HG03565 (cell line): ENCODE results near the gene OR10H3.
"Not testable (repeated sequence)": the region's sequence is repeated elsewhere in the genome, so short reads cannot be mapped to it uniquely, and the experiment has no call there.

Experiments used
- ATAC-seq: cut with Tn5 transposase; IDR thresholded peaks from one replicate; pipeline ENCODE4 v1.9.1; 2021; ENCODE audit warnings: mild to moderate bottlenecking, moderate library complexity; ENCODE audit not compliant: unreplicated experiment

Gene OR10H3, protein sequence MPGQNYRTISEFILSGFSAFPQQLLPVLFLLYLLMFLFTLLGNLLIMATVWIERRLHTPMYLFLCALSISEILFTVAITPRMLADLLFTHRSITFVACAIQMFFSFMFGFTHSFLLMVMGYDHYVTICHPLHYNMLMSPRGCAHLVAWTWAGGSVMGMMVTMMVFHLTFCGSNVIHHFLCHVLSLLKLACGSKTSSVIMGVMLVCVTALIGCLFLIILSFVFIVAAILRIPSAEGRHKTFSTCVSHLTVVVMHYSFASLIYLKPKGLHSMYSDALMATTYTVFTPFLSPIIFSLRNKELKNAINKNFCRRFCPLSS

DNA sequence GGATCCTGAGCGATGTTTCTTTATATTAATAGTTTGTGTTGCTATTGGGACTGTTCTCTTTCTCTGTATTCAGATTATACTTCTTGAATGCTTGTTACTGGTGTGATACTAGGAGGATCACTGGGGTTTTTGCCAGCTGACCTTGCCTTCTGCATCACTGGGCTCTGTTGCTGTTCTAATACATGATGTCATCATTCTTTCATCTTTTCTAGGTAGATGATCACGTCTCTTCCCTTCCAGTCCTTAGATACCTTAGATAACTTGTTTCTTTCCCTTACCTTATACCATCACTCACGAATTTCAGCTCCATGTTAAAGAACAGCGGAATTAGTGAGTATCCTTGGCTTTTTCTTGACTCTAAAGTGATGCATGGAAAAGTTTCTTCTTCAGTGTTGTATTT lies at the start of gene OR10H3:
Gene OR10H3 (plus strand): TSS at position 264 of the 400 bp plus-strand sequence. CDS start 3,408 bp downstream, outside the sequence.
- no peak for ATAC-seq

DNA sequence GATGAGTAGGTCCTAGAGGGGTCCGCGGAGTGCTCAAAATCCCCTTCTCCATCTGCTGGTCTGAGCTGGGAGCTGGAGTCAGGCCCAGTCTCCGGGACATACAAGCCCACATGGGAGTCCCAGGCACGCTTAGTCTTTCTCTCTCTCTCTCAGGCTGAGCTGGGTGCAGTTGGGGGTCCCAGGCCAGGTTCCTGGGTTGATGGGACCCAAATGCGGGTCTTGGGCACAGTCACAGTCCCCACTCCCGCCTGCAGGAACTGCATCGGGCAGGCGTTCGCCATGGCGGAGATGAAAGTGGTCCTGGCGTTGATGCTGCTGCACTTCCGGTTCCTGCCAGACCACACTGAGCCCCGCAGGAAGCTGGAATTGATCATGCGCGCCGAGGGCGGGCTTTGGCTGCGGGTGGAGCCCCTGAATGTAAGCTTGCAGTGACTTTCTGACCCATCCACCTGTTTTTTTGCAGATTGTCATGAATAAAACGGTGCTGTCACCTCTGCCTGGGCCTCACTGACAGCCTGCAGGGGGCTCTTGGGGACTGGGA lies 41.1 kb upstream of the OR10H3 start:
- no peak for ATAC-seq

DNA sequence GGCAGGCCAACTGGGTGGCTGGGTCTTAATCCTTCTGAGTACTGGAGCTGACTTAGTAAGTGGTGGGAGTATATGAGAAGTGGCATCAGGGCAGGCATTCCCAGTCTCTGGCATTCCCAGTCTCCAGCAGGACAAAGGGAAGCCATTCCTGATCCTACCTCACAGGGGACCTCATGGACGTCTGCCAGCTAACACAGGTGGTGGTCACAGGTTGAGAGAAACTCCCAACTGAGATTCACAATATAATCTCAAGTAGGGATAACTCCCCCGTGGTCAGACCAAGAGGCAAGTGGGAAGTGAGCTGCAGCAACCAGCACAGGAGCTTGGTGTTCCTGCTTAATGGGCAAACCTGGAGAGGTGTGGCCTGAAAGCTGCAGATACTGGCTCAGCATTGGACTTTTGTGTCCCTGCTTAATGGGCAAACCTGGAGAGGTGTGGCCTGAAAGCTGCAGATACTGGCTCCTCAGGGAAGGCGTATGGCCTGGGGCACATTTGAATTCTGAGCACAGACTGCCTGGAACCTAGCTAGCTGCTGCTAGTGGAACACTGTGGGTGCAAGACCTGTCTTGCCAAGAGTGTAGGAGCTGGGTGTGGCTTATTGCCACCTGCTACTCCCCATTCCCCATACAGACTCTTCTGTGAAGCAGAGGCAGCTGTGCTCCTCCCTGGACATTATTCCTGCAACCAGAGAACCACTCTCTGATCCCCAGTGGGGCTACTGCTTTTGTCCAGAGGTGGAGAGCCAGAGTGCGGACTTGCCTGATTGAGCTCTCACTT lies 35.8 kb upstream of the OR10H3 start:
- no peak for ATAC-seq

GRCh38 chr19:15702534-15702930 lies 35.3 kb upstream of the OR10H3 start:
- no peak for ATAC-seq

- ATAC-seq, result no peak
These were observed 23.1 kb upstream of the OR10H3 start for GRCh38 chr19:15714638-15715037.

DNA sequence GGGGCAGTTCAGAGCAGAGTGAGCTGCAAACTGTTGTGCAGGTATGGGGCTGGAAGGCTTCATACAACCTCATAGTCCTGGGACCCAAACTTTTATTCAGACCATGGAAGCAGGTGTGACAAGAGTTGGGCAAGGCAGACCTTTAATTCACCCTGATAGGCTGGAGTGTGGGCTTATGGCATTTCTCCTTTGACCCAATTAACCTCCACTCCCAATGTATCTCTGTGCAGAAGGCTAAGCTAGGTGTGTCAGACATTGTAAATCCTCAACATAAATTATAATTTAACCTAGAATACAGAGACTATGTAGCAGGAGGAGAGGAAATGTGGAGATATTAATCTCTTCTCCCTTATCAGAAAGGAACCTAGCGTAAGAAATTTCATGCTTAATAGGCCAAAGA lies 22.1 kb upstream of the OR10H3 start:
- ATAC-seq, result no peak

DNA sequence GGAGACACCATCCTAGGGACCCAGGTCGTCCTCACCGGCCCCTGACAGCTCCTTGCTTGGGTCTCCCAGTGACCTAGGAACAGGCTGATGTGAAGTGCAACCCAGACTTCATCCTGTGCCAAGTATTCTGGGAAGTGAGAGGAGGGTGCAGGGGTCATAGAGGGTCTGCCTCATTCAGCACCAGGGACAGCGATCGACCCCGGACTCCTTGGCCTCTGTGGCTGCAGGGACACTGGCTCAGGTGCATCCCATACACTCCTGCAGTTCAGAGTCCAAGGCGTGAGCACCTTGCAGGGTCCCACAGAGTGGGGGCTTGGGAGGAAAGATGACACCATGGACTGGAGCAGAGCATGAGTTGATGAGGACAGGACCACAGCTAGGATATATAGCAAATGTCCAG lies 20.0 kb upstream of the OR10H3 start:
- ATAC-seq, result no peak

DNA sequence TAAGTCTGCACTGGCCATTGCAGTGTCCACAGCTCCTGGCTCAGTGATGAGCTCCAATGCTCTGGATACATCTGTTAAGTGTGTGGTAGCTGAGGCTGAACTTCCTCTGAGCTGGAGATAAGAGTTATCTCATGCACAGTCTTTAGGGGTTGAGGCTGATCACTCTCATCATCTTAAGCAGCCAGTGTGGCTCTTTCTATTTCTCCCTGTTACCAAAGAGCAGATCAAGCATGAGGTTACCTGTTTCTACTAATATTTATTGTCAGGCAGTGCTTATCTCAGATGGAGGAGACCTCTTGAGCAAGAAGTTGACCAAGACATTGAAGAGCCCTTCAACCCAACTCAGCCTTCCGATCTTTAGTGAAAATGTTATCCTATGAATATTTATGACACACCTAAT lies 16.5 kb upstream of the OR10H3 start:
- ATAC-seq, result no peak

GRCh38 chr19:15722956-15723355 lies 14.8 kb upstream of the OR10H3 start:
- ATAC-seq, result no peak

GRCh38 chr19:15727724-15728123 lies 10.1 kb upstream of the OR10H3 start, which contains the start of gene OR10H2:
Gene OR10H2, plus strand, starts transcription at chr19:15728024. Its CDS starts 20 bp downstream, at chr19:15728044.
- no peak for ATAC-seq

GRCh38 chr19:15730538-15730937 lies 7.2 kb upstream of the OR10H3 start:
- ATAC-seq, result no peak

DNA sequence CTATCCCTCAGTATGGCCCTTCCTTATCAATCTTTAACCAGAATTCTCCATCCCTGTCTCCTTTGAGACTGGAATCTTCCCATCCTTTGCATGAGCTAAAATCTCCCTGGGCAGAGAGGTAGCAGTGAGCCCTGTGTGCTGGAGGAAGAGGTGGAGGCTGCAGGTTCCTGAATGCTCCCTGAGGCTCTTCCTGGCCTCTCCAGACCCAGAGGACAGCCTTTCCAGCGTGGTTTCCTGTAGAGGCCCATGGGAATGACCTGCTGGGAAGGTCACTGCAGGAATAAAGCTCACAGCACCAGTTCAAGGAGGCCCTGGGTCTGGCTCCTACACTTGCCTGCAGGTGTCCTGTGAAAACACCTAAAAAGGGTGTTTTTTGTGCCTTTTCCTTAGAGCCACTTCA lies 5.4 kb upstream of the OR10H3 start:
- ATAC-seq, result no peak

DNA sequence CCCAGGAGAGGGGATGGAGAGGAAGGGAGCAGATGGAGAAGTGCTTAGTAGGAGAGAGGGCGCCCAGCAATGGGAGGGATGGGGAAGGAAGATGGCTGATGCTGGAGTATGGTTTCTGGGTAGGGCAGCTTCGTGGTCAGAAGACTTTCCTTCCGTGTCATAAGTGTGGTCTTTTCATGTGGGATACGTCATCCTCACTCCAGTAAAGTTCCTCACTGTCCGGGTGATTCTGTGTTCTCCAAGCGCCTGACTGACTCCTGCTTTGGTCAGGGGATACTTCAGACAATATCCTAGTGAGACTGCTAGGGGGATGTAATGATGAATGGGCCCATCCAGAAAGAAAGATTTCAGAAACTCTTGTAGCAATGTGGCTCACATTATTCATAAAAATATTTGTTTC lies 3.9 kb upstream of the OR10H3 start:
- ATAC-seq, result no peak

DNA sequence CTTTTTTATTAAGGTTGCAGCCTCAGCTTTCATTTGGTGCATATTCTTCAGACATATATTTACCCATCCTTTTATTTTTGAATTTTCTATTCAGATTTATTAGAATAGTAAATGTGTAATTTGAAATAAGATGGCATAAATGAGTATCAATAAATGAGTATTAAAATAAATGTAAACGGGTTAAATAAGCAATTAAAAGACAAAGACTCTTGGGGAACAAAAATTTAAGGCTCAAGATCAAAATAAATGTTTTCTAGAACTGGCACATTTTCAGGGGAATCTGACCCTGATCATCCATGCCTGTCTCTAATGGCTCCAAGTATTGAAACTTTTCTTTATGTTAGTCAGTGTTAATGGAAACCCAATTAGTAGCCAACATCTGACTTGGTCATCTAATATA lies 3.0 kb downstream of the OR10H3 start:
- no peak for ATAC-seq

DNA sequence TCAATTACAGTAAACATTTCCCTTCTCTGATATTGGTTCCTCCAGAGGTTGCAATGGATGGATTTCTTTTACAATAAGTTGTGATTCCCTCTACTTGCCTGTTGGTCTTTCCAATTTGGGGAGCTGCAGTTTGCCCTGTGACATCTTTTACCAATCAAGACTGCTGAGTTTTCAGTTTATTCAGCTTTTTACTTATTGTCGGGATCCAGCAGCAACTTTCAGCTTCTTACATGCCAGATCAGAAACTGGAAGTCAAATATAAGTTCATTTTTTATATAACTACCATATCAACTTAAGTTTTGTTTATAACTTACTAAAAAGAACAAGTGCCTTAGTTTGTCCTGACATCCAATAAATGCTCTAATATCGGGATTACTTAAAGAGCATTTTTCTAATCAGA lies 10.5 kb downstream of the OR10H3 start:
- no peak for ATAC-seq

DNA sequence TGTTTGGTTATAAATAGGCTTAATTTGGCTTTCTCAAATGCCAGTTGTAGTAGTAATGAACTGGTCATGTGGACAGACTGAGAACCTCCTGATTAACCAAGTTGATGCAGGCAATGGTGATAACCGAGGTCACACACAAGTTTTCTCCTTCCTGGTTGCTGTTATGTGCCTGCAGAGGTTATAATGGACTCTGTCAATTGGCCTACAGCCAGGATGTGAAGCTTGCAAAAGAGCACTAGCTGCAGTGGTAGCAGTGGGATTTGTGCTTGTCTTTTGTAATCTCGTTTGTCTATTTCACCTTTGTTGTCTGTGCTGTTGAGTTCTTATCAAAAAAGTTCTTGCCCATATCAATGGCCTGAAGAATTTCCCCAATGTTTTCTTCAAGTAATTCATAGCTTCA lies 20.6 kb downstream of the OR10H3 start:
- no peak for ATAC-seq

- no peak for ATAC-seq
These were observed 22.3 kb downstream of the OR10H3 start for GRCh38 chr19:15759962-15760565.

GRCh38 chr19:15769586-15769985 lies 31.8 kb downstream of the OR10H3 start:
- ATAC-seq, result no peak

- ATAC-seq, result not testable (repeated sequence)
These were observed 36.4 kb downstream of the OR10H3 start for GRCh38 chr19:15774159-15774558.

DNA sequence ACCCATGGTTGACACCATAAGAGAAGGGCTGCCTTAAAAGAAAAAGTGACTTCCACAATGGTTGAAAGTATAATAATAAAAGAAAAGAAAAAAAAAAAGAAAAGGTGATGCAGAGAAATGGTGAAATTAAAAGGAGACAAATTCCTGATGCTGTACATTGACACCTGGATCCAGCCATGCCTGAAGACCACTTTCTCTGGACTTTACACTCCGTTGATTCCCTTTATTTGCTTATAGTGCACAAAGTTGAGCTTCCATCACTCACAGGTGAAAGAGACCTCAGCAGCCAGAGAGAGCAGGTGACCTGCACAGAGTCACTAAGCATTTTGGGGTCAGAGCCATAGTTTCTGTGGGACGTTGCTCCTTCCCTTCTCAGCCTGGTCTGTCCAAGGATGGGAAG lies 37.5 kb downstream of the OR10H3 start:
- ATAC-seq, result no peak

DNA sequence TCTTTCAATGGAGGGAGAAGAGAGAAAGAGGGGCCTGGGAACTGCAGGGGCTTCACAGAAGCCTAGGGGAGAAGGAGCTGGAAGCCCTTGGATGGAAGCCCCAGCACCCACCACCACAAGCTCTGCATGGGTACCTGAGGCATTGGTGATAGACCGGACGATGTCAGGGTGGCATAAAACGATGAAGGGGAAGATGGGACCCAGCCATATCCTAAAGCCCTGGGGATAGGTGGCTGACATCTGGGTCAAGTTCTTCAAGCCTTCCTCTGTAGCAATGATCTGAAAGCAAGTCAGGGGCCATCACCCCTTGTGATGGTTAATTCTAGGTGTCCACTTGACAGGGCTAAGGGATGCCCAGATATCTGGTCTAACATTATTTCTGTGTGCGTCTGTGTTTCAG lies 38.5 kb downstream of the OR10H3 start:
- no peak for ATAC-seq
